Measurements from ENCODE around the gene SIDT2.
"Not testable (repeated sequence)": the region's sequence is repeated elsewhere in the genome, so short reads cannot be mapped to it uniquely, and the experiment has no call there.

SIDT2 gene

GRCh38 chr11:117172724-117173421, 5.7 kb upstream of the SIDT2 start:
- no peak for DNase-seq

- DNase-seq: no peak
Measured at GRCh38 chr11:117175104-117175503, 3.4 kb upstream of the SIDT2 start.

GRCh38 chr11:117175781-117176180, 2.8 kb upstream of the SIDT2 start:
- no peak for DNase-seq

GRCh38 chr11:117176186-117176585, 2.4 kb upstream of the SIDT2 start:
- DNase-seq: no peak

GRCh38 chr11:117177534-117178209, 871 bp upstream of the SIDT2 start:
- DNase-seq: no peak

GRCh38 chr11:117179048-117179999, 781 bp downstream of the SIDT2 start:
- no peak for DNase-seq

GRCh38 chr11:117180020-117180419, 1.5 kb downstream of the SIDT2 start:
- no peak for DNase-seq

GRCh38 chr11:117180661-117181585, 2.4 kb downstream of the SIDT2 start:
- DNase-seq: peak; percentile 68

- no peak for DNase-seq
Measured at GRCh38 chr11:117181586-117182550, 3.3 kb downstream of the SIDT2 start.

GRCh38 chr11:117182551-117182935, 4.0 kb downstream of the SIDT2 start:
- no peak for DNase-seq

- not testable (repeated sequence) for DNase-seq
Measured at GRCh38 chr11:117183178-117183577, 4.6 kb downstream of the SIDT2 start.

- no peak for DNase-seq
Measured at GRCh38 chr11:117183724-117184349, 5.3 kb downstream of the SIDT2 start.

GRCh38 chr11:117185736-117186430, 7.3 kb downstream of the SIDT2 start:
- DNase-seq: no peak

GRCh38 chr11:117186431-117186761, 7.9 kb downstream of the SIDT2 start:
- DNase-seq: no peak

- no peak for DNase-seq
Measured at GRCh38 chr11:117187007-117187406, 8.5 kb downstream of the SIDT2 start.

- no peak for DNase-seq
Measured at GRCh38 chr11:117187428-117187798, 8.9 kb downstream of the SIDT2 start.

GRCh38 chr11:117187799-117188481, 9.4 kb downstream of the SIDT2 start:
- no peak for DNase-seq

- DNase-seq: no peak
Measured at GRCh38 chr11:117188620-117189081, 10.1 kb downstream of the SIDT2 start.

- no peak for DNase-seq
Measured at GRCh38 chr11:117189191-117189940, 10.8 kb downstream of the SIDT2 start.
